Neural cell (in vitro differentiated cells): ENCODE measurements around the gene USP20. TPM values are rescaled to one million over a fixed set of nuclear protein-coding genes. Genes with fewer than 3 reads are reported as not detected.

ENCODE experiments used
- H2AFZ ChIP-seq: fragments of 200-600, 300-800 bp; sonication (generic), shearing (Covaris generic); 2 replicates; pipeline ENCODE4 v1.6.0; 2014; ENCODE audit warnings: low read depth, mild to moderate bottlenecking, antibody characterized with exemption, low read length, moderate library complexity
- H3F3A ChIP-seq: fragments of 200-600 bp; shearing (Covaris generic); 2 replicates; pipeline ENCODE4 v1.6.1; 2016; ENCODE audit warnings: mild to moderate bottlenecking, moderate library complexity, mixed read lengths, antibody characterized with exemption, low read length; ENCODE audit not compliant: insufficient read depth, poor library complexity, severe bottlenecking
- H3K27ac ChIP-seq: fragments of 200-600, 300-800 bp; sonication (generic), shearing (Covaris generic); 2 replicates; pipeline ENCODE4 v1.5.1; 2014; ENCODE audit warnings: mild to moderate bottlenecking, low read length, moderate library complexity
- H3K27me3 ChIP-seq: fragments of 300-800, 200-600 bp; sonication (generic), shearing (Covaris generic); 2 replicates; pipeline ENCODE4 v1.6.0; 2014; ENCODE audit warnings: mild to moderate bottlenecking, low read depth, low read length, moderate library complexity; ENCODE audit not compliant: insufficient read depth
- H3K36me3 ChIP-seq: fragments of 300-800, 200-600 bp; sonication (generic), shearing (Covaris generic); 2 replicates; pipeline ENCODE4 v1.5.1; 2014; ENCODE audit warnings: mild to moderate bottlenecking, antibody characterized with exemption, low read length, moderate library complexity; ENCODE audit not compliant: insufficient read depth
- H3K4me2 ChIP-seq: fragments of 300-800, 200-600 bp; sonication (generic), shearing (Covaris generic); 2 replicates; pipeline ENCODE4 v1.6.0; 2014; ENCODE audit warnings: mild to moderate bottlenecking, low read length
- H3K4me3 ChIP-seq: fragments of 300-800, 200-600 bp; sonication (generic), shearing (Covaris generic); 2 replicates; pipeline ENCODE4 v1.5.1; 2014; ENCODE audit warnings: mild to moderate bottlenecking, low read length, moderate library complexity
- H3K79me2 ChIP-seq: fragments of 200-600 bp; shearing (Covaris generic); replicated peaks from 2 replicates; pipeline ENCODE4 v1.6.0; 2014; ENCODE audit warnings: mild to moderate bottlenecking, low read length, moderate library complexity; ENCODE audit not compliant: insufficient read depth
- H3K9ac ChIP-seq: fragments of 300-800, 200-600 bp; sonication (generic), shearing (Covaris generic); 2 replicates; pipeline ENCODE4 v1.6.1; 2016; ENCODE audit warnings: mild to moderate bottlenecking, low read length, mixed read lengths
- H3K9me2 ChIP-seq: fragments of 200-600 bp; shearing (Covaris generic); 2 replicates; pipeline ENCODE4 v1.6.1; 2016; ENCODE audit warnings: mild to moderate bottlenecking, low read length, mixed read lengths; ENCODE audit not compliant: insufficient read depth
- H3K9me3 ChIP-seq: fragments of 200-600, 300-800 bp; sonication (generic), shearing (Covaris generic); 2 replicates; pipeline ENCODE4 v1.6.1; 2016; ENCODE audit warnings: mild to moderate bottlenecking, mixed run types, low read length, moderate library complexity, mixed read lengths
- H4K20me1 ChIP-seq: fragments of 200-600 bp; shearing (Covaris generic); 2 replicates; pipeline ENCODE4 v1.6.1; 2016; ENCODE audit warnings: mild to moderate bottlenecking, mixed run types; ENCODE audit not compliant: insufficient read depth
- EP300 ChIP-seq: fragments of 450-650 bp; conservative IDR thresholded peaks from 2 replicates; pipeline ENCODE4 v1.6.1; 2014; ENCODE audit warnings: antibody characterized with exemption, mild to moderate bottlenecking, moderate library complexity; ENCODE audit not compliant: poor library complexity, severe bottlenecking
- EZH2 ChIP-seq: fragments of 200-600, 300-800 bp; shearing (Covaris generic), sonication (generic); IDR thresholded peaks from 2 replicates; pipeline ENCODE4 v1.6.1; 2014; ENCODE audit warnings: antibody characterized with exemption, low read length, borderline replicate concordance, mild to moderate bottlenecking; ENCODE audit not compliant: insufficient read depth, poor library complexity, severe bottlenecking
- MXI1 ChIP-seq: fragments of 450-650 bp; conservative IDR thresholded peaks from 2 replicates; pipeline ENCODE4 v1.6.1; 2014; ENCODE audit warnings: antibody characterized with exemption, mild to moderate bottlenecking; ENCODE audit not compliant: poor library complexity, severe bottlenecking
- POLR2AphosphoS5 ChIP-seq: IDR thresholded peaks from 2 replicates; pipeline ENCODE4 v1.6.1; 2012
- RAD21 ChIP-seq: fragments of 450-650 bp; conservative IDR thresholded peaks from 2 replicates; pipeline ENCODE4 v1.6.1; 2014; ENCODE audit warnings: antibody characterized with exemption, mild to moderate bottlenecking, moderate library complexity
- SMC3 ChIP-seq: fragments of 450-650 bp; conservative IDR thresholded peaks from 2 replicates; pipeline ENCODE4 v1.6.1; 2014; ENCODE audit warnings: antibody characterized with exemption, mild to moderate bottlenecking, moderate library complexity; ENCODE audit not compliant: poor library complexity
- TAF1 ChIP-seq: IDR thresholded peaks from 2 replicates; pipeline ENCODE4 v1.6.1; 2012; ENCODE audit warnings: low read depth
- polyA plus RNA-seq: library from polyadenylated mRNA; depleted of rRNA; stranded (reverse); fragments of >200 nt; gene quantifications from 2 replicates; pipeline ENCODE4 v1.2.3, GENCODE V29; 2014
- TF ChIP-seq, protein P1 (sequence below): IDR thresholded peaks from 2 replicates; pipeline ENCODE4 v1.6.1; 2012; ENCODE audit warnings: borderline replicate concordance
- TF ChIP-seq, protein P2 (sequence below): fragments of 450-650 bp; IDR thresholded peaks from 2 replicates; pipeline ENCODE4 v1.5.1; 2014; ENCODE audit warnings: antibody characterized with exemption, mild to moderate bottlenecking, moderate library complexity; ENCODE audit not compliant: poor library complexity, severe bottlenecking

Gene USP20
- polyA plus RNA-seq, 1 donor from 2014 or later = 39.8 TPM

DNA sequence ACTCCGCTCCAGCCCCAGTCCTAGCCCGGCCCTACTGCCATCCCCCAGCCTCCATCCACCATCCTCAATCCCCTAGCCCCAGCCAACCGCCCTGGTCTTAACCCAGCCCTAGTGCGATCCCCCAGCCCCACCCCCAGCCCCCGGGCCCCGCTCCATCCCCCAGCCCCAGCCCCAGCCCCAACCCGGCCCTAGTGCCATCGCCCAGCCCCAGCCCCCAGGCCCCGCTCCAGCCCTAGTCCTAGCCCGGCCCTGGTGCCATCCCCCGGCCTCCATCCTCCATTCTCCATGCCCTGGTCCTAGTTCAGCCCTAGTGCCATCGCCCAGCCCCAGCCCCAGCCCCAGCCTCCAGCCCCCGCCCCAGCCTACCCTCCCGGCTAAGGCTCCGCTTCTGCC lies 11.7 kb upstream of the USP20 start:
- H3K9ac ChIP-seq = peak overlapping the region; percentile 83
- no peaks in the 10 kb centered on the region for H4K20me1 ChIP-seq
- TF ChIP-seq POLR2AphosphoS5 (no peak), TAF1 (no peak), RAD21 (no peak), EP300 (no peak), EZH2 (no peak), MXI1 (no peak), SMC3 (no peak)
- TF ChIP-seq, protein P1, sequence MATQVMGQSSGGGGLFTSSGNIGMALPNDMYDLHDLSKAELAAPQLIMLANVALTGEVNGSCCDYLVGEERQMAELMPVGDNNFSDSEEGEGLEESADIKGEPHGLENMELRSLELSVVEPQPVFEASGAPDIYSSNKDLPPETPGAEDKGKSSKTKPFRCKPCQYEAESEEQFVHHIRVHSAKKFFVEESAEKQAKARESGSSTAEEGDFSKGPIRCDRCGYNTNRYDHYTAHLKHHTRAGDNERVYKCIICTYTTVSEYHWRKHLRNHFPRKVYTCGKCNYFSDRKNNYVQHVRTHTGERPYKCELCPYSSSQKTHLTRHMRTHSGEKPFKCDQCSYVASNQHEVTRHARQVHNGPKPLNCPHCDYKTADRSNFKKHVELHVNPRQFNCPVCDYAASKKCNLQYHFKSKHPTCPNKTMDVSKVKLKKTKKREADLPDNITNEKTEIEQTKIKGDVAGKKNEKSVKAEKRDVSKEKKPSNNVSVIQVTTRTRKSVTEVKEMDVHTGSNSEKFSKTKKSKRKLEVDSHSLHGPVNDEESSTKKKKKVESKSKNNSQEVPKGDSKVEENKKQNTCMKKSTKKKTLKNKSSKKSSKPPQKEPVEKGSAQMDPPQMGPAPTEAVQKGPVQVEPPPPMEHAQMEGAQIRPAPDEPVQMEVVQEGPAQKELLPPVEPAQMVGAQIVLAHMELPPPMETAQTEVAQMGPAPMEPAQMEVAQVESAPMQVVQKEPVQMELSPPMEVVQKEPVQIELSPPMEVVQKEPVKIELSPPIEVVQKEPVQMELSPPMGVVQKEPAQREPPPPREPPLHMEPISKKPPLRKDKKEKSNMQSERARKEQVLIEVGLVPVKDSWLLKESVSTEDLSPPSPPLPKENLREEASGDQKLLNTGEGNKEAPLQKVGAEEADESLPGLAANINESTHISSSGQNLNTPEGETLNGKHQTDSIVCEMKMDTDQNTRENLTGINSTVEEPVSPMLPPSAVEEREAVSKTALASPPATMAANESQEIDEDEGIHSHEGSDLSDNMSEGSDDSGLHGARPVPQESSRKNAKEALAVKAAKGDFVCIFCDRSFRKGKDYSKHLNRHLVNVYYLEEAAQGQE = no peak
- TF ChIP-seq, protein P2, sequence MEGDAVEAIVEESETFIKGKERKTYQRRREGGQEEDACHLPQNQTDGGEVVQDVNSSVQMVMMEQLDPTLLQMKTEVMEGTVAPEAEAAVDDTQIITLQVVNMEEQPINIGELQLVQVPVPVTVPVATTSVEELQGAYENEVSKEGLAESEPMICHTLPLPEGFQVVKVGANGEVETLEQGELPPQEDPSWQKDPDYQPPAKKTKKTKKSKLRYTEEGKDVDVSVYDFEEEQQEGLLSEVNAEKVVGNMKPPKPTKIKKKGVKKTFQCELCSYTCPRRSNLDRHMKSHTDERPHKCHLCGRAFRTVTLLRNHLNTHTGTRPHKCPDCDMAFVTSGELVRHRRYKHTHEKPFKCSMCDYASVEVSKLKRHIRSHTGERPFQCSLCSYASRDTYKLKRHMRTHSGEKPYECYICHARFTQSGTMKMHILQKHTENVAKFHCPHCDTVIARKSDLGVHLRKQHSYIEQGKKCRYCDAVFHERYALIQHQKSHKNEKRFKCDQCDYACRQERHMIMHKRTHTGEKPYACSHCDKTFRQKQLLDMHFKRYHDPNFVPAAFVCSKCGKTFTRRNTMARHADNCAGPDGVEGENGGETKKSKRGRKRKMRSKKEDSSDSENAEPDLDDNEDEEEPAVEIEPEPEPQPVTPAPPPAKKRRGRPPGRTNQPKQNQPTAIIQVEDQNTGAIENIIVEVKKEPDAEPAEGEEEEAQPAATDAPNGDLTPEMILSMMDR = no peak
- no peaks in the 10 kb centered on the region for H3K9me2 ChIP-seq
- no peaks in the 10 kb centered on the region for H3K9me3 ChIP-seq
- no peak overlapping the region for H3K4me2 ChIP-seq
- H3K36me3 ChIP-seq = no peaks in the 10 kb centered on the region
- H3K27me3 ChIP-seq = no peaks in the 10 kb centered on the region
- H3F3A ChIP-seq = no peaks in the 10 kb centered on the region
- peaks cover 9% of the 10 kb centered on the region for H3K79me2 ChIP-seq
- peak overlapping the region; percentile 62 for H3K27ac ChIP-seq
- peak overlapping the region; percentile 88 for H2AFZ ChIP-seq
- peak overlapping the region; percentile 87 for H3K4me3 ChIP-seq

DNA sequence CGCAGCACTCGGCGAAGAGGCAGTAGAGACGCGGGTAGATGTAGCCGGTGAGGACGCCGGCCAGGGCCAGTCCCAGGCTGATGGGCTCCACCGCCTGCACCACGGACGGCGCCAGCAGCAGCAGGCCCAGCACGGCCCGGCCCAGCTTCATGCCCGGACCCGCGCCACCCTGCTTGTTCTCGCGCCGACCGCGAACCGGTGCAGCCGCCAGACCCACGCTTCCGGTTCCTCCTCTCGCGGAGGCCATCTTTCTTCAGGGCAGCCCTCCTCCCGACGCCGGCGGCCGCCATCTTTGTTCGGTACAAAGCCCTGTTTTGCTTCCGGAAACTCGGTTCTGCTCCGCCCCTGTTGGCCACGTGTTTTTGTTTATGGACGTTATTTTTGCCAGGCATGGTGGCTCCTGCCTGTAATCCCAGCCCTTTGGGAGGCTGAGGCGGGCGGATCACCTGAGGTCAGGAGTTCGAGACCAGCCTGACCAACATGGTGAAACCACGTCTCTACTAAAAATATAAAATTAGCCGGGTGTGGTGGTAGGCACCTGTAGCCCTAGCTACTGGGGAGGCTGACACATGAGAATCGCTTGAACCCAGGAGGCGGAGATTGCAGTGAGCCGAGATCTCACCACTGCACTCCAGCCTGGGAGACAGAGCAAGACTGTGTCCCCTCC lies 11.2 kb upstream of the USP20 start, which contains the start of gene TOR1A:
Gene TOR1A, minus strand, starts transcription at position 202 of the 667 bp plus-strand sequence. Its CDS starts 51 bp downstream, at position 151.
- no peaks in the 10 kb centered on the region for H3F3A ChIP-seq
- H3K27me3 ChIP-seq = no peaks in the 10 kb centered on the region
- H3K9ac ChIP-seq = peak within 1 kb of the TSS; percentile 83
- H2AFZ ChIP-seq = peak within 1 kb of the TSS; percentile 88
- H3K4me2 ChIP-seq = peak within 1 kb of the TSS; percentile 51
- H4K20me1 ChIP-seq = no peaks in the 10 kb centered on the region
- no peaks in the 10 kb centered on the region for H3K9me2 ChIP-seq
- peak within 1 kb of the TSS; percentile 62 for H3K27ac ChIP-seq
- TF ChIP-seq, protein P2 = no peak
- TF ChIP-seq TAF1 = peak; percentile 75
- TF ChIP-seq EZH2 = no peak
- TF ChIP-seq EP300 = peak; percentile 53
- TF ChIP-seq MXI1 = peak; percentile 96
- TF ChIP-seq RAD21 = no peak
- TF ChIP-seq, protein P1 = peak; percentile 78
- TF ChIP-seq POLR2AphosphoS5 = peak; percentile 89
- peak; percentile 37 for TF ChIP-seq SMC3
- H3K79me2 ChIP-seq = peaks cover 9% of the 10 kb centered on the region
- no peaks in the 10 kb centered on the region for H3K36me3 ChIP-seq
- H3K9me3 ChIP-seq = no peaks in the 10 kb centered on the region
- H3K4me3 ChIP-seq = peak within 1 kb of the TSS; percentile 87
